HG03457 (cell line): ENCODE data around the gene SLCO3A1.
A peak's percentile ranks its signal among the peaks of the same experiment; 100 is the strongest.
"Not testable (repeated sequence)": the region's sequence is repeated elsewhere in the genome, so short reads cannot be mapped to it uniquely, and the experiment has no call there.

ENCODE experiments used
- ATAC-seq: cut with Tn5 transposase; IDR thresholded peaks from one replicate; pipeline ENCODE4 v1.9.1; 2021; ENCODE audit warnings: moderate number of reproducible peaks; ENCODE audit not compliant: unreplicated experiment

Gene SLCO3A1

DNA sequence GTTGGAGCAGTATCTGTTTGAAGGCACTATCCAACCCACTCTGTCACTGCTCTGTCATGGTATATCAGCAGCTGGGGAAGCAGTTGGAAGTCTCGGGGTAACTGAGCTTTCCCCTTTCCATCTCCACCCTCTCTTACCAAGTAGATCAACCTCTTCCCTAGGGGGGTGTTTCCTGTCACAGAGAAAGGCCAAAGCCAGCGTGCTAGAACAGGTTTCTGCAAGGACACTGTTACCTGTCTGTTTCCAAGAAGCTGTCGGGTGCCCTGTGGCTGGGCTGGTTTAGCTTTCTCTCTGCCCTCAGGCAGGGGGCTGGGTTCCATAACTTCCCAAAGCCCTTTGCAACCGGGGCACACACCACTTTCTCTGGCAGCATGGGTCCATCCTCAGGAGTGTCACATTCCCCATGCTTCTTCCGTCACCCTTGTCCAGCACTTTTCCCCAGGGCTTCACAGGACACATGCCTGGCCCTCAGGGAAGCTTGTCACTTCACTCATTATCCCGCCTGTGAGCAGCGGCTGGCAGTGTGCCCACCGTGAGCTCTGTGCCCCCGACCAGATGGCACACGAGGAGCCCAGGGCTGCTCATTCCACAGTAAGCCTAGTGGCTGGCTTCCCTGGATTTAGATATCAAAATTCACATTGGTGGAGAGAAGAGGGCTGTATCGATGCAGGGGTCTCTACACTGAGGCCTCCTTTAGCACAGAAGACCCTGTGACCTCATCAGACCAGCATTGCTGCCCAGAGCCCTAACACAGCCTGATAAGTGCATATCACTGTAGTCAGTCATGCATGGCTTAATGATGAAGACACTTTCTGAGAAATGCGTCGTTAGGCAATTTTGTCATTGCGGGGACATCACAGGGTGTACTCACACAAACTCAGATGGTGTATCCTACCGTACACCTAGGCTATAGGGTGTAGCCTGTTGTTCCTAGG, 205.8 kb downstream of the SLCO3A1 start:
- no peak for ATAC-seq

DNA sequence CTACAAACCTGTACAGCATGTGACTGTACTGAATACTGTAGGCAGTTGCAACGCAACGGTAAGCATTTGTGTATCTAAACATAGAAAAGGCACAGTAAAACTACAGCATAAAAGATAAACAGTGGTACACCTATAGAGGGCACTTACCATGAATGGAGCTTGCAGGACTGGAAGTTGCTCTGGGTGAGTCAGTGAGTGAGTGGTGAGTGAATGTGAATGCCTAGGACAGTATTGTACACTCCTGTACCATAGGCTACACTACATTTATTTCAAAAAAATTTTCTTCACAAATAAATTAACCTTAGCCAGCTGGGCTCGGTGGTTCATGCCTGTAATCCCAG, 206.4 kb downstream of the SLCO3A1 start:
- not testable (repeated sequence) for ATAC-seq

DNA sequence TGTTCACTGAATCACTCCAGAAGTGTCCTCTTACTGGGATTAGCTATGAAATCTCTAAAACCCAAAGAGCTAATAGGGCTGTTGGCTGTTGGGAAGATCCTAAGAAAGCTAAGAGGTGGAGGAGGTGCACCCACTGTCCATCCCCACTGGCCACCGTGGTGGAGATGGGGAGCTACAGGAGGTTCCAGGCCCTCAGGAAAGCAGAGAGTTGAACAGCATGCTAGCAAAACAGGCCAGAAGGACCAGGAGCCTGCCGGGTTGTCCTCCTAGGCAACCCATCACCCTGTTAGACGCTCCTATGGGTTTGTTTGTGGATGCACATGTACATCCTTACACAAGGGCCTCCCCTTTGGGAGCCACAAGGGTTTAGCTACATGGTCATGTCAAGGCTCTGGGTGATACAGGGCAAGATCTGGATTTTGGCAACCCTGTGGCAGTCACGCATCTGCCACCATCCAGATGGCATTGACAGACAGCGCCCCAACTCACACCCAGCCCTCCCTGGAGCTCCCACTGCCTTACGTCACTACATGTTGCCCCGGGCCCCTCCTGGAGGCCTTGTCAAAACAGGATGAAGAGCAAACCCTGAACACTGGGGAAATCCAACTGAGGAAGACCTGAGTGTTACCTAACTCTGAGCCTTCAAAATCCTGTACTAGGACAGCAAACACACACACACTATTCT, 208.1 kb downstream of the SLCO3A1 start:
- no peak for ATAC-seq

DNA sequence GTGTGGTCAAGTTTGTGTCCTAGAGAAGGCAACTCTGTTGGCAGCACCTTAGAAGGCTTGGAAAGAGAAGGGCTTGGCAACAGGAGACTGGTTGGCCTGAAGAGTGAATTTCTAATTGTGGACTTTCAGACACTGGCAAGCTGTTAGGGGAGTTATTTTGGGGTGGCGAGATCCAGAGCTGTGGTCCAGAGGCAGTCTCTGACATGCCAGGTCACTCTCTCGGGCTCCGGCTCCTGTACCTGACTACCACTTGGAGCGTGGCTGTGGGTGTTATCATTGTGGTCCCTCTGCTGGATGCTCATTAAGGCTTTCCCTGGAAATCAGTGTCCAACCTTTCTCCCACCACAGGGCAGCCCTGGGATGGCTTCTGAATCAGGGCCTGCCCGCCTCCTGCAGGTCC, 209.0 kb downstream of the SLCO3A1 start:
- no peak for ATAC-seq

DNA sequence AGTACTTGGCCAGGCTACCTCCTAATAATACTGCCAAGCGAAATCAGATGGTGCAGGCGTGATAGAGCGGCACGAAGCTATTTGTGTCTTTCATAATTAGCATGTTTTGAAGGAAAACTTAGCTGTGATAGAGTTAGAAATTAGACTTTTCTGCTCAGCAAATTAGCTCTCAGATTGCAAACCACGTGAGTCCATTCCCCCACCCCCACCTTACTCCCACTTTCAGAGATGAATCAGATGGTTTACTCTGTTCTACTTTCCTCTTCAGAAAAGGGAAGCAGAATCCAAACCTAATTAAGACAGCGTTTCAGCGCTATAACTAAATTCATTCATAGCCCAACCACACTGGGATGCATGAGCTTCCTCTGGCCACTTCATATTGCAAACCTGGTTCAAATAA, 214.6 kb downstream of the SLCO3A1 start:
- no peak for ATAC-seq

DNA sequence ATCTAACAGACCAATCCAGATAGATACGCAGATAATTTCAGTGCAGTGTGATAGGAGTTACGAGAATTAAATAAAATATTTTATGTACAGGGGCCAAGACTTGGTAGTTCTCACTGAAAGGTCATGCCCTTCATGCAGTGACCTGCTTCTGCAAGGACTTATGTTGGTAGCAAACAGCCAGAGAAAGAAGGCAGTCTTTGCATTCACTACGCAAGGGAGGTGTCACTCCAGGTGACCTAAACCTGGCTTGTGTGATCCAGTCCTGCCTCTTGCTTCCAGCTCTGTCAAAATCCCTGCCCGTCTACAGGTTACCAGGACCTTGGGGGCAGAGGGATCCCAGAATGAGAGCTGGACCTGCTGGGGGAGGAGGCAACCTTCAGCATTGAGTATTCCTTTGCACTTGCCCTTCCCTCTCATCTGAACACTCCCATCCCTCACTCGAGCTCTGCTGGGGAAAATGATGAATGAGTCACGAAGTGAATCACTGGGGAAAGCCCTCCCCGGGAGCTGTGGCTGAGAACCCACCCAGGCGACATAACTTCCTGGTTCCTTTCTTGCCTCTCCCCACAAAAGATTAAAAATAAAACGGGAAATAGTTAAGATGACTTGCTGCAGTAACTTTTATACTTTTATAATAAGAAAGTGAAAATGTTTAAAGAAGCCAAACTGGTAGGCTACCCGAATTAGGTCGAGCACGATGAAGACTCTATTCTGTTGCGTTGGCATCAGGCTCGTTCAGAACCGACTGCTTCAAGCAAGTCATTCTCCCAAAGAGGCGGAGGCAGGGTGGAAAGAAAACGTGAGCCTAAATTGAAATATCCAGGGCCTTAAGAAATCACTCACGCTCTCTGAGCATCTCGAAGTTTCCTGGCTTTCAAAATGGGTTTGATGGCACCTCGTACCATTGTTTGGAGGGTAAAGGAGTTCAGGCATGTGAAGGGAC, 216.1 kb downstream of the SLCO3A1 start:
- no peak for ATAC-seq

DNA sequence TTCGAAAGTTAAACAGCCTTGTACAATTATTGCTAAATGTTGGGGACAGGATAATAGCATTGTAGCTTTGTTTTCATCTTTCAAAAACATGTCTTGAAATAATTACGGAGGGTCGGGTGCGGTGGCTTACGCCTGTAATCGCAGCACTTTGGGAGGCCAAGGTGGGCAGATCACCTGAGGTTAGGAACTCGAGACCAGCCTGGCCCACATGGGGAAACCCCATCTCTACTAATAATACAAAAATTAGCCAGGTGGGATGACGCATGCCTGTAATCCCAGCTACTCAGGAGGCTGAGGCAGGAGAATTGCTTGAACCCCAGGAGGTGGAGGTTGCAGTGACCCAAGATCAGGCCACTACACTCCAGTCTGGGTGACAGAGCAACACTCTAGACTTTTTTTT, 216.7 kb downstream of the SLCO3A1 start:
- ATAC-seq = not testable (repeated sequence)

DNA sequence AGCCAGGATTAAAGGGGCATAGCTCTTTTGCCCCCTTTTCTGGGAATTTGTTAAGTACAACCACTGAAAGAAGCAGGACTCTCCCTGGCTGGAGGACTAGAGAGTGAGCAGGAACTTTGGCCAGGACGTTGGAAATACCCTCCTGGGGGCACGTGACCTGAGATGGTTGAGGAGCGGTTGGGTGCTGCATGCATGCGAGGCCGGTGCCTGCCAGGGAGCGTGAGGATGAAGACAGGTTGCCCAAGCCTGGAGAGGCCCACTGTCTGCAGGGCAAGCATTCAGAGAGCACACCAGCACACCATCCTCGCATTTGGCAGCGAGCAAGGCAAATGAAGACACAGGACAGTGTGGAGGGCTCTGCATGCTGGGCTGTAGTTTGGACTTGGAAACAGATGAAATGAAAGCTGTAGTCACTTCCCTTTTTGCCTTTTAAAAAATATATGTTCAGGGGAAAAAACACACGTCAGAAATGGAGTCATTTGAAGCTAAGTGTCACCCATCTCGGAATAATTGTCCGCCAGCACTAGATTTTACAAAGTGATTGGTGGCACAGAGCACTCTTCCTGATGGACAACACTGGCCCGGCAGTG, 217.6 kb downstream of the SLCO3A1 start:
- no peak for ATAC-seq

DNA sequence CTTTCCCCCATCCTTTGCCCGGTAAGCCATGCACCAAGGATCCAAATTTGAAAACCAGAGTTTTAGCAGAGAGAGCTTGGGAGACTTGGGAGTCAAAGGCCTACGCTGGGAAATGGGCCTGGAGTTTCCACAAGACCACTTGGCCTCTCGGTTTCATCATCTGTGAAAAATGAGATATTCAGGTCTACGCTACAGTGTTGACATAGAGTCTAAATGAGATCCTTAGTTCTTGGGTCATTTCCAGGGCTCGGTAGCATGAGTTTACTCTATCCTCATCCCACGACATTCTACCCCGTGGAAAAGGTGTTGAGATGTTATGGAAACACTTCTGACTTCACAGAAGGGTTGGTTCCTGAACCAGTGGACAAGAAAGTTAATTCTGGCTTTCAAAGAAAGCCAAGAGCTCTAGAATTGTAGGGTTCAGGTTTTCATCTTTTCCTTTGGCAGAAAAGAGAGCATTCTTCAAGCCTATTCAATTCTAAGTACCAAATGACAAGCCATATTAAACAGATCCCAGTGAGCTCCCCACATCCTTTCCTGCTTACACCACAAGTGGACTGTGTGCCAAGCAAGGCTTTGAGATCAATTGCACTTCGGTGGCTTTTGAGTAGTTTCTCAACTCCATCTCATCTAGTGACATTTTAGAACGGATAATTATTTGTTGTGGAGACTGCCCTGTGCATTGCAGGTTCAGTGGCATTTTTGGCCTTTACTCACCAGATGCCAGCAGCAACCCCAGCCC, 219.7 kb downstream of the SLCO3A1 start:
- no peak for ATAC-seq

DNA sequence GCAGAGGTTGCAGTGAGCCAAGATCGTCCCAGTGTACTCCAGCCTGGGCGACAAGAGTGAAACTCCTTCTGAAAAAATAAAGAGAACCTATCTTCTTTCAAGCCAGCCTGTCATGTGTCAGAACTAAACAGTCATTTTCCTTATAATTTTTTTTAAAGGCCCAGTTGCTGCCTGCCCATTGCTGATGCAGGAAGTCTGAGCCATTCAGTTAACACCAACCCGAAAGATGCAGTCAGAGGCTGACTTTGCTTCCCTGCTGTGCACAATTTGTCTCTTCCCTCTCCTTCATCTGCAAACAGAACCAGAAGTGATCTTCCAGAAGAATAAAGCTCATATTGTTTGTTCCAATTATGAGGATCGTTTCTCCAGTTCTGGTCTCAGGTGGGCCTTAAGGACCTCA, 220.6 kb downstream of the SLCO3A1 start:
- no peak for ATAC-seq

DNA sequence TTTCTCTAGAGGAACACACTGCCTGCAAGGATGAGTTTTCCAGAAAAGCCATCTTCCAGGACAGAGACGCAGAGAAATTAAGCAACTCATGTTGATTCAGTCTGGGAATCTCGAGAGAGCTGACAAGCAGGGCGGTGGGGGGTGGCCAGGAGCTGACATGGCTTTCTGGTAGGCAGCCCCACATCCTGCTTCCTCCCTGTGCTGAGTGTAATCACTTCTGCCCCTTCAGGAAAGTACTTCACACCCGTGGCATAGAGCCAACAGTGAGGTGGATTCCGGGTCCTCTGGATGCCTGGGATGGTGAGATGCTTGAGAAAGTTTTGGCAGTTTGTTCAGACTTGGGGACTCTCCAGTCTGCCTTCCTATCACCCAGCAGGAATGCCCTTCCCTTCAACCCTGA, 221.1 kb downstream of the SLCO3A1 start:
- no peak for ATAC-seq

DNA sequence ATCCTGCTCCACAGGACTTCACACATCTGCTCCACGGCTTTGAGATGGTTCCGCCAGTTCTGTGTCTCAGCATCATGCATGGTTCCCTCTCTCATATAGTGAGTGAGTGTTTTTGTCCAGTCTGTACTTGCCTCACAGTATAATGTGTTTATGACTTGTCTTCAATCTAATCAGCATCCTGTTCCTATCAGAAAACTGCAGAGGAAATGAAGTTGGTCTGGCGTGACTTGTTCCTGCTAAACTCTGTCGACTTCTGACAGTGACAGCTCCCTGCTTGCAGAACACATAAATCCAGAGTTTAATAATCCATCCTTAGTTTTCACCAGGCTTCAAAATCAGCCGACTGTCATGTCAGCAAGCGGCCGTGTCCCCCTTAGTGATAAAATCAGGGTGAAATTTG, 222.3 kb downstream of the SLCO3A1 start:
- ATAC-seq = no peak

DNA sequence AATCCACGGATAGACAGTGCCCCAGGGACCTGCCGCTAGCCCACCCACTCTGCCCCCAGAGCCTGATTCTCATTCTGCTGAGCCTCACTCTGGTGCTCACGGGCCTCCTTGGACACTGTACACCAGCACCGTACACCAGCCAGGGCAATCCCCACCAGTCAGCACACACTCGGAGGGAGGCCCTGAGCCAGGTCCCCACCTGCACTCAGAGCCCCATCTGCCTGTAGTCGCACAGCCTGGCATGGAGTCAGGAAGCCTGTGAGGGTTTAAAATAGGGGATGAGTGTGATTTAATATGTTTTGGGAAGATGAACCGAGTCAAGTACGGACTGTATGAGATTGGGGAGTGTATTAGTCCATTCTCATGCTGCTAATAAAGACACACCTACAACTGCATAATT, 223.0 kb downstream of the SLCO3A1 start:
- no peak for ATAC-seq

DNA sequence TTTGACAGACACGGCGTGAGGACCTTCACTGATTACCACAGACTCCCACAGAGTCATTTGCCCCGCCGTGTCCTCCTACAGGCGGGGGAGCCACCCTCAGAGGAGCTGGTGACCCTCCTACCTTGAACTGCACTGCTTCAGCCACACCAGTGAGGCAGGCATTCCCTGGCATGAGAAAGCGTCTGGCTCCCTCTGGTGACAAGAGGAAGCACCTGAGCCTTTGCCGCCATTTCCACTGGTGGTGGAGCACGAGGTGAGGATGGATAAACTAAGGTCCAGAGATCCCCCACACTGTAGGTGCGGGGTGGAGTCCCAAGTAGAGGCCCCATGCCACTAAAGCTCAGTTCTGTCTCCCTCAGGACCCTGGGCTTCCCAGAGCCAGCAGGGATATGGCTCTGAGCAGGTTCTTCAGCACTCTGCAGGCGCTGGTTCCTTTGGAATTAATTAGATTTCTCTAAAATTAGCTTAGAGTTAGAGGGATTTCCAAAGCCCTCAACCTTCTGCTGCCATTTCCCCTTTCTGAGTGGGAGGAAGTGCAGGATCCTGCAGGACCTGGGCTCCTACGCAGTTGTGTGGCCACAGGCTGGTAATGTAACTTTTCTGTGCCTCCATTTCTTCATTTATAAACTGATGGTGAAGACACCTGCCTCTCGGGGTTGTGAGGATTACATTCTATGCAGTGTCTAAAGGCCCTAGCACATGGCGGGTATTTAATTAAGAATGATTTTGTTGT, 224.0 kb downstream of the SLCO3A1 start:
- peak; percentile 68 for ATAC-seq

DNA sequence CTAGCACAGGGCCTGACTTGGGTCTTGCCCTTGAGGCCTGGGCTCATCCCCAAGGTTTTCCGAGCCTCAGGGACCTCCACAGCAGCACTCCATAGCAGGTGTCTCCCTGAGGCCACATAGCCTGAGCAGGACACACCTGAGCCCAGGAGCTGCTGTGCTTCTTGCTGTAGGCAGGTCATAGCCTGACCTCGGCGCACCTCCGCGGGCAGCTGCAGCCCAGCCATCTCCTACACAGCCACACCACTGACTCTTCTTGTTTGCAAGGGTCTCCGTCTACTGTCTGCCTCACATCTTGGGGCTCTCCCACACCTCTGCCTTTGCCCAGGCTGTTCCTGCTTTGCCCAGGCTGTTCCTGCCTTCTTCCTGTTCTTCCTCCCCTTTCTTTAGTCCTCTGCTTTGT, 224.8 kb downstream of the SLCO3A1 start:
- no peak for ATAC-seq

DNA sequence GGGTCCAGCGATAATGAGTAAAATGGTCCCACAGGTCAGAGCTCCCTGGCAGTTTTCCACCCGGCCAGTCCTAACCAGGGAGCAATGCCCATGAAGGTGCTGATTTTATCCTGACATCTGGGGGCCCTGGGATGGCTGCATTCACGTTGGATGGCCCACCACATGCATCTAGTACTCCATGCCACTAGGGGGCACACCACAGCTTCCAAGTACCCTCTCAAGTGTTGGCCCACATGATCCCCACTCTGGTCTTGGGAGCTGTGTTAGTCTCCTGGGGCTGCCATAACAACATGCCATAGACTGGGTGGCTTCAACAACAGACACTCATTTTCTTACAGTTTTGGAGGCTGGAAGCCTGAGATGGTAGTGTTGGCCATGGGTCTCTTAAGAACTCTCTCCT, 225.5 kb downstream of the SLCO3A1 start:
- ATAC-seq = no peak

DNA sequence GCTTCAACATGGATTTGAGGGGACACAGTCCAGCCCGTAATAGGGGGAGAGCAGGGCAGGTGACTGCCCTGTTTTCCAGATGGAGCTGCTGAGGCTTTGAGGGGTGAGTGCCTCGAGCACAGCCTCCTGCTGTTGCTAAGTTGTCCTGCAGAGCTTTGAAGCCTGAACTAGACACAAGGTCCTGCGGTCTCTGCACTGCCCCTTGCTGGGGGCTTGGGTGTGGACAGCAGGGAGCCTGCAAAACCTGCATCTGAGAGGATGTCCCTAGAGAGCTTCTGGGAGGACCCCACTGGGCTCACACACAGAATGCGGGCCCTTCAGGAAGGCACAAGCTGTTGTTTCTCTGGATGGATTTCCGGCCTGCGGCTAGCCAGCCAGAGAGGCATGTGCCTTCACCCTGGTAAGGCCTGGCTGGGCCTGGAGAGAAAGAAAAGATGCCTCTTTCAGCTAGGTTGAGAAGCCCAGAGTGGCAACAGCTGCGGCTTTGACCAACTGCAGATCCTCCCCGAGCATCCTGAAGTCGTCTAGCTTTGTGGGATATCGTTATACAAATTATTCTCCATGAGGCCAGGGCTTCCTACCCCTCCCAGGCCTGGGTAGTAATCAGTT, 226.2 kb downstream of the SLCO3A1 start:
- no peak for ATAC-seq

DNA sequence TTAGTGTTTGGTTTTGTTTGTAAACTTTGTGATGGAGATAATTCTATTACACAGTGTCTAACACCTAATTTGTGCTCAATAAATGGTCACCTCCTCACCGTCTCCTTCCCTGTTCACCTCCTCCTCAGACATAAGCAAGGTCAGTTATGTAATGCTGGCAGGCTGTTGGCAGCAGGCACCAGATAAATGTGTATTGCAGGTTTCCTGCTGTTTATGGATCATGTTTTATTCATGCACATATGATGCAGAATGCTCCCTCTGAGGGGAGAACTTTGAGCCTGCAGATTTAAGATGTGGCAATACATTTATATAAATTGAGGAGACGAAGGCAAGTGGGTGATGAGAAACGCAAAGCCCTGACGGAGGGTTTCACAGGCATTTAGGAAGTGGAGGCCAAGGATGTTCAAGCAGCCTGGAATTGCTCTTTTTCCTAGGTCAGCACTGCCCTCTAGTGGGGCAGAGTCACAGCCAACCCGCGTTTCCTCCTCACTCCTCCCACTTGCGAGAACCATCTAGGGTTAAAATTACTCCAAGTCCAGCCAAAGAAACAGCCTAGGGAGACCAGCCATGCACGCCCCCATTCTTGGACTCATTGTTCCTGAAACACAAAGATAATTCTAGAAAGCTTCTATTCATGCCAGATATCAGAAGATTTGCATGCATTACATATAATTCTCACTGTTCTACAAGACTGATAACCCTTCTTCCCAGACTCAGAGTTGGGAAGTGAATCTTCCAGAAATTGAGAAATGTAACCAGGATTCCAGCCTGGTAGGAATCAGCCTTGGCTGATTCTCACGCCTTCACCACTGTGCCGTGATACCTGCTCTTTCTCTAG, 228.7 kb downstream of the SLCO3A1 start:
- ATAC-seq = no peak
